GM12878 (cell line): ENCODE data around the gene SLC4A1. TPM values are rescaled to one million over a fixed set of nuclear protein-coding genes. Genes with fewer than 3 reads are reported as not detected.

Experiments
- ATAC-seq: fragments of 200-7000 bp; cut with Tn5 transposase; 3 replicates; pipeline ENCODE4 v1.9.1; 2020; ENCODE audit warnings: mild to moderate bottlenecking, moderate library complexity
- BruUV-seq: library from RNA; stranded (reverse); fragments of 400-500 nt; replicated peaks from 2 replicates; lab custom pipeline; 2021; lab: Mats Ljungman, UMichigan
- CTCF ChIA-PET: fragments of 300-600 bp; sonication (Branson Sonifier 250); formaldehyde crosslinking; extraction: SDS; loops from one replicate; lab custom pipeline; 2021; ENCODE audit warnings: inconsistent platforms; lab: Yijun Ruan, JAX
- POLR2A ChIA-PET: fragments of 350-600 bp; formaldehyde crosslinking; extraction: SDS; loops from one replicate; lab custom pipeline; 2021; ENCODE audit warnings: inconsistent platforms; lab: Charles Lee
- RAD21 ChIA-PET: fragments of 300-600 bp; sonication (Branson Sonifier 250); formaldehyde crosslinking; loops from one replicate; lab custom pipeline; 2023; ENCODE audit warnings: antibody characterized with exemption; ENCODE audit not compliant: unreplicated experiment; lab: Charles Lee
- SMC1A ChIA-PET: fragments of 300-600 bp; sonication (Branson Sonifier 250); formaldehyde crosslinking; loops from one replicate; lab custom pipeline; 2023; ENCODE audit not compliant: unreplicated experiment, uncharacterized antibody; lab: Charles Lee
- DNase-seq: peaks from one replicate; pipeline ENCODE4 v3.0.0-alpha.2; 2011; ENCODE audit warnings: low read depth, low spot score
- FAIRE-seq: peaks from 3 replicates; lab custom pipeline; 2011; peaks lifted over from hg19 to GRCh38; lab: Jason Lieb, UNC
- H2AFZ ChIP-seq: 2 replicates; pipeline ENCODE4 v1.6.0; 2011; ENCODE audit warnings: low read depth, low read length, control low read depth; ENCODE audit not compliant: control insufficient read depth
- H3K27ac ChIP-seq: 2 replicates; pipeline ENCODE4 v1.5.1; 2011; ENCODE audit warnings: control low read depth; ENCODE audit not compliant: control insufficient read depth, insufficient read depth
- H3K27me3 ChIP-seq, 2 experiments: replicated peaks in 1 of 2; 2 replicates each; pipeline versions ENCODE4 v1.6.0 to v1.6.1; 2011; ENCODE audit warnings: low read length in 1 of 2; ENCODE audit not compliant: control insufficient read depth in 2 of 2, insufficient read depth in 2 of 2
- H3K36me3 ChIP-seq, 2 experiments: 2 replicates each; pipeline ENCODE4 v1.5.1; 2011; ENCODE audit warnings: low read length in 1 of 2; ENCODE audit not compliant: control insufficient read depth in 2 of 2, insufficient read depth in 2 of 2
- H3K4me1 ChIP-seq: 2 replicates; pipeline ENCODE4 v1.6.1; 2011; ENCODE audit warnings: mild to moderate bottlenecking, low read length, moderate library complexity, mixed read lengths; ENCODE audit not compliant: control insufficient read depth, insufficient read depth
- H3K4me2 ChIP-seq: 2 replicates; pipeline ENCODE4 v1.6.0; 2011; ENCODE audit warnings: control low read depth; ENCODE audit not compliant: control insufficient read depth, insufficient read depth
- H3K4me3 ChIP-seq: fragments of 200-600 bp; sonication (generic); 2 replicates; pipeline ENCODE4 v1.5.1; 2016
- H3K79me2 ChIP-seq: 2 replicates; pipeline ENCODE4 v1.6.0; 2011; ENCODE audit warnings: low read length; ENCODE audit not compliant: control insufficient read depth, insufficient read depth
- H3K9ac ChIP-seq: 2 replicates; pipeline ENCODE4 v1.8.0; 2011; ENCODE audit warnings: low read length, control low read depth, mixed read lengths; ENCODE audit not compliant: control insufficient read depth, insufficient read depth
- H3K9me3 ChIP-seq: replicated peaks from 3 replicates; pipeline ENCODE4 v1.5.1; 2011; ENCODE audit warnings: mild to moderate bottlenecking, low read length; ENCODE audit not compliant: control insufficient read depth, insufficient read depth
- H4K20me1 ChIP-seq: 2 replicates; pipeline ENCODE4 v1.6.0; 2011; ENCODE audit not compliant: control insufficient read depth, insufficient read depth
- ASH2L ChIP-seq: fragments of 300-600, 200-600 bp; sonication (generic); IDR thresholded peaks from 2 replicates; pipeline ENCODE4 v1.6.1; 2017; ENCODE audit warnings: low read depth, mild to moderate bottlenecking, borderline replicate concordance
- KAT2A ChIP-seq: conservative IDR thresholded peaks from 2 replicates; pipeline ENCODE4 v1.6.1; 2011; ENCODE audit warnings: low read depth, low read length; ENCODE audit not compliant: control insufficient read depth
- MTA2 ChIP-seq: fragments of 450-650 bp; IDR thresholded peaks from 2 replicates; pipeline ENCODE4 v1.6.1; 2016; ENCODE audit warnings: low read depth, mild to moderate bottlenecking, moderate library complexity
- MYC ChIP-seq: IDR thresholded peaks from 2 replicates; pipeline ENCODE4 v1.6.1; 2011; ENCODE audit warnings: mild to moderate bottlenecking, low read length, moderate library complexity, inconsistent platforms; ENCODE audit not compliant: insufficient read depth, insufficient replicate concordance, insufficient read length, severe bottlenecking
- RBBP5 ChIP-seq: fragments of 200-600 bp; sonication (generic); conservative IDR thresholded peaks from 2 replicates; pipeline ENCODE4 v1.6.1; 2016
- RELA ChIP-seq: fragments of 450-650 bp; IDR thresholded peaks from 2 replicates; pipeline ENCODE4 v1.8.0; 2014; ENCODE audit warnings: borderline replicate concordance; ENCODE audit not compliant: partially characterized antibody
- TBL1XR1 ChIP-seq: IDR thresholded peaks from 2 replicates; pipeline ENCODE4 v1.6.1; 2012; ENCODE audit warnings: low read depth, low read length, improper control_type of control experiment
- WGBS: methylation state at CpG from one replicate; pipeline ENCODE4 v1.1.6; 2016; ENCODE audit warnings: low lambda C conversion rate; ENCODE audit not compliant: insufficient replicate concordance, insufficient coverage; ENCODE audit errors: missing lambda C conversion rate; 5-methylcytosine and 5-hydroxymethylcytosine counted together
- in situ Hi-C: fragments of 300-500 bp; cut with MboI; formaldehyde crosslinking; loops from 9 replicates; pipeline ENCODE4 v1.14.3; 2018; ENCODE audit warnings: mixed read lengths
- intact Hi-C: fragments of 100-400 bp; cut with micrococcal nuclease; formaldehyde crosslinking; loops from one replicate; pipeline ENCODE4 v1.14.2; 2022; ENCODE audit not compliant: unreplicated experiment
- polyA plus RNA-seq, 11 experiments: library from polyadenylated mRNA; depleted of rRNA in 4 of 11; unstranded in 6 of 11; stranded (reverse) in 5 of 11; fragments of >200 nt; fragmentation: Nextera tagmentation in 4 of 11; fragmentation: Illumina TruSeq in 1 of 11; extraction: Ambion mirVana in 4 of 11; extraction: Trizol in 1 of 11; gene quantifications; 1 replicate in 1 of 11; 2 replicates in 10 of 11; pipeline versions ENCODE4 v1.2.1 to v1.2.3, GENCODE V29; 2011 to 2016; ENCODE audit warnings: inconsistent platforms in 2 of 11, missing spikeins in 2 of 11, low read depth in 1 of 11
- total RNA-seq, 4 experiments: library from RNA; depleted of rRNA in 3 of 4; stranded (reverse); fragments of >200 nt in 3 of 4; fragmentation: Illumina TruSeq in 1 of 4; extraction: Trizol in 1 of 4; gene quantifications; 2 replicates each; pipeline versions ENCODE4 v1.2.1 to v1.2.3, GENCODE V29; 2013 to 2021
- TF ChIP-seq, protein P1 (sequence below): fragments of 450-650 bp; IDR thresholded peaks from 2 replicates; pipeline ENCODE4 v1.6.1; 2017; ENCODE audit warnings: low read depth, mild to moderate bottlenecking, moderate library complexity
- TF ChIP-seq, protein P2 (sequence below), 3 experiments: IDR thresholded peaks in 2 of 3; conservative IDR thresholded peaks in 1 of 3; 2 replicates each; pipeline ENCODE4 v1.5.1; 2011; ENCODE audit warnings: low read depth in 3 of 3, low read length in 3 of 3, mild to moderate bottlenecking in 3 of 3, control low read depth in 2 of 3, moderate library complexity in 2 of 3, inconsistent platforms in 1 of 3, mixed read lengths in 1 of 3; ENCODE audit not compliant: control insufficient read depth in 2 of 3, insufficient read depth in 1 of 3; ENCODE audit errors: extremely low read depth in 1 of 3

SLC4A1 gene
- total and polyA plus RNA-seq, 10 of the 15 experiments (the other 5 are each of a cell fraction or from before 2014, with no cell fraction given), result 0.03 TPM; not detected in 9

DNA sequence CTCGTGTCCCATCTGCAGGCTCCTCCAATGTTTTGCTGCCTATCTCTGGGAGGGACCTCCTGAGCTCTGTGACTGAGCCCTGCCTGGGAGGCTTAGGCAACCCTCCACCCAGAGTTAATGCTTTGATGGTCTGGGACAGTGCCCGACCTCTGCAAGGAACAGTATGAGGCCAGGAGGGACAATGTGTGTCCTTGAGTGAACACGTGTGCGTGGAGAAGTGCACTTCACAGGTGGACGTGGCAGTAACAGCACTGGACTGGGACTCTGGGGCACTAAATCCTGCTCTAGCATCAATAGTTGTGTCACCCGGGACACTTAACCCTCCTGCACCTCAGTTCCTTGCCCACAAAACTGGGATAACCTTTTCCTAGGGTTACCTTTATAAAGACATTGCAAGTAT lies 53.0 kb downstream of the SLC4A1 start (continued):
- TF ChIP-seq TBL1XR1, result no peak
- TF ChIP-seq ASH2L, result no peak
- TF ChIP-seq, protein P1, sequence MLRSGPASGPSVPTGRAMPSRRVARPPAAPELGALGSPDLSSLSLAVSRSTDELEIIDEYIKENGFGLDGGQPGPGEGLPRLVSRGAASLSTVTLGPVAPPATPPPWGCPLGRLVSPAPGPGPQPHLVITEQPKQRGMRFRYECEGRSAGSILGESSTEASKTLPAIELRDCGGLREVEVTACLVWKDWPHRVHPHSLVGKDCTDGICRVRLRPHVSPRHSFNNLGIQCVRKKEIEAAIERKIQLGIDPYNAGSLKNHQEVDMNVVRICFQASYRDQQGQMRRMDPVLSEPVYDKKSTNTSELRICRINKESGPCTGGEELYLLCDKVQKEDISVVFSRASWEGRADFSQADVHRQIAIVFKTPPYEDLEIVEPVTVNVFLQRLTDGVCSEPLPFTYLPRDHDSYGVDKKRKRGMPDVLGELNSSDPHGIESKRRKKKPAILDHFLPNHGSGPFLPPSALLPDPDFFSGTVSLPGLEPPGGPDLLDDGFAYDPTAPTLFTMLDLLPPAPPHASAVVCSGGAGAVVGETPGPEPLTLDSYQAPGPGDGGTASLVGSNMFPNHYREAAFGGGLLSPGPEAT, result no peak
- TF ChIP-seq RBBP5, result no peak
- TF ChIP-seq MTA2, result no peak

DNA sequence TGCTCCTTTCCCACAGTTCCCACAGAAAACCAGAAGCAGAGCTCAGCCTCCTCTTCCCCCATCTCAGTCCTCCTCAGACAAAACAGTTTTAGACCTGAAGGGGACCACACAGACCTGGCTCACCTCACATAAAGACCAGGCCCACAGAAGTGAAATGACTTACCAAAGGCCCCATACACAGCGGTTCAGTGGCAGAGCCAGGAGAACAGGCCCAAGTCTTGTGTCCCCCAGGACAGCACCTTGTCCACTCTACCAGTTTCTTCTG lies 53.8 kb downstream of the SLC4A1 start:
- Histone ChIP-seq H3K27me3 (no peaks in the 10 kb centered on the region), H3K79me2 (peaks cover 46% of the 10 kb centered on the region), H3K9me3 (no peaks in the 10 kb centered on the region), H3K36me3 (peaks cover 34 to 49% of the 10 kb centered on the region in 2 experiments), H3K9ac (no peak overlapping the region), H2AFZ (no peak overlapping the region), H4K20me1 (peaks cover 2% of the 10 kb centered on the region; the same call in 1 of the 2 replicates), H3K4me2 (no peak overlapping the region), H3K27ac (no peak overlapping the region)
- FAIRE-seq (no peak), DNase-seq (no peak), ATAC-seq (no peak)
- in situ Hi-C loops (loop anchor here (25.0 kb wide), 1 partner anchor 298 kb away; the partner anchor contains the start of gene GPATCH8), intact Hi-C loops (loop anchor here (10.0 kb wide), 1 partner anchor 291 kb away; the partner anchor contains the start of gene GPATCH8)
- 96% methylated on average over 1 of the region's 1 CpG for WGBS
- BruUV-seq, result no TSS peak
- ChIA-PET CTCF (interaction anchor here (1.0 to 2.2 kb wide), 3 partner anchors 10 to 131 kb away, joined by 3 to 7 read pairs (median 4); partner anchors contain the start of gene GRN), POLR2A (interaction anchor here (0.5 to 1.2 kb wide), 2 partner anchors 113 to 288 kb away, joined by 3 read pairs; no protein-coding TSS in a partner anchor)
- TF ChIP-seq, protein P2, sequence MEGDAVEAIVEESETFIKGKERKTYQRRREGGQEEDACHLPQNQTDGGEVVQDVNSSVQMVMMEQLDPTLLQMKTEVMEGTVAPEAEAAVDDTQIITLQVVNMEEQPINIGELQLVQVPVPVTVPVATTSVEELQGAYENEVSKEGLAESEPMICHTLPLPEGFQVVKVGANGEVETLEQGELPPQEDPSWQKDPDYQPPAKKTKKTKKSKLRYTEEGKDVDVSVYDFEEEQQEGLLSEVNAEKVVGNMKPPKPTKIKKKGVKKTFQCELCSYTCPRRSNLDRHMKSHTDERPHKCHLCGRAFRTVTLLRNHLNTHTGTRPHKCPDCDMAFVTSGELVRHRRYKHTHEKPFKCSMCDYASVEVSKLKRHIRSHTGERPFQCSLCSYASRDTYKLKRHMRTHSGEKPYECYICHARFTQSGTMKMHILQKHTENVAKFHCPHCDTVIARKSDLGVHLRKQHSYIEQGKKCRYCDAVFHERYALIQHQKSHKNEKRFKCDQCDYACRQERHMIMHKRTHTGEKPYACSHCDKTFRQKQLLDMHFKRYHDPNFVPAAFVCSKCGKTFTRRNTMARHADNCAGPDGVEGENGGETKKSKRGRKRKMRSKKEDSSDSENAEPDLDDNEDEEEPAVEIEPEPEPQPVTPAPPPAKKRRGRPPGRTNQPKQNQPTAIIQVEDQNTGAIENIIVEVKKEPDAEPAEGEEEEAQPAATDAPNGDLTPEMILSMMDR (IDR thresholded peaks at IDR 0.05 in 2 of 3, conservative IDR thresholded peaks at IDR 0.05 in 1 of 3; ENCODE audit: control insufficient read depth in 2 of 3, extremely low read depth in 1 of 3, insufficient read depth in 1 of 3, low read depth in 3 of 3, low read length in 3 of 3), result no peak
- TF ChIP-seq RELA (no peak), MYC (no peak), KAT2A (no peak)
- TF ChIP-seq, all 136 proteins: peak for 0
- ChIA-PET RAD21 (no interaction called here), SMC1A (no interaction called here)
- Histone ChIP-seq H3K4me3 (no peak overlapping the region), H3K4me1 (peaks cover 34% of the 10 kb centered on the region)
